Measurements from ENCODE around the gene KNL1.

GRCh38 chr15:40637221-40637745, 43.2 kb downstream of the KNL1 start:
- TF ChIP-seq, protein P1, sequence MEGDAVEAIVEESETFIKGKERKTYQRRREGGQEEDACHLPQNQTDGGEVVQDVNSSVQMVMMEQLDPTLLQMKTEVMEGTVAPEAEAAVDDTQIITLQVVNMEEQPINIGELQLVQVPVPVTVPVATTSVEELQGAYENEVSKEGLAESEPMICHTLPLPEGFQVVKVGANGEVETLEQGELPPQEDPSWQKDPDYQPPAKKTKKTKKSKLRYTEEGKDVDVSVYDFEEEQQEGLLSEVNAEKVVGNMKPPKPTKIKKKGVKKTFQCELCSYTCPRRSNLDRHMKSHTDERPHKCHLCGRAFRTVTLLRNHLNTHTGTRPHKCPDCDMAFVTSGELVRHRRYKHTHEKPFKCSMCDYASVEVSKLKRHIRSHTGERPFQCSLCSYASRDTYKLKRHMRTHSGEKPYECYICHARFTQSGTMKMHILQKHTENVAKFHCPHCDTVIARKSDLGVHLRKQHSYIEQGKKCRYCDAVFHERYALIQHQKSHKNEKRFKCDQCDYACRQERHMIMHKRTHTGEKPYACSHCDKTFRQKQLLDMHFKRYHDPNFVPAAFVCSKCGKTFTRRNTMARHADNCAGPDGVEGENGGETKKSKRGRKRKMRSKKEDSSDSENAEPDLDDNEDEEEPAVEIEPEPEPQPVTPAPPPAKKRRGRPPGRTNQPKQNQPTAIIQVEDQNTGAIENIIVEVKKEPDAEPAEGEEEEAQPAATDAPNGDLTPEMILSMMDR (IDR thresholded peaks at IDR 0.05), result no peak
- TF ChIP-seq POLR2A (IDR thresholded peaks at IDR 0.05), result no peak
